Activated B cell treated with CpG ODN at 0.5 μM for 24 hours (primary cell): Measurements from ENCODE around the gene DCDC2. TPM values are rescaled to one million over a fixed set of nuclear protein-coding genes. Genes with fewer than 3 reads are reported as not detected.
"Not testable (repeated sequence)": the region's sequence is repeated elsewhere in the genome, so short reads cannot be mapped to it uniquely, and the experiment has no call there.

Experiments used
- ATAC-seq: fragments of 200-7000 bp; cut with Tn5 transposase; one replicate; pipeline ENCODE4 v1.10.0; 2021; ENCODE audit warnings: low read depth, mild to moderate bottlenecking, moderate library complexity
- CTCF ChIA-PET: fragments of 350-600 bp; sonication (Branson Sonifier 250); formaldehyde crosslinking; loops from one replicate; lab custom pipeline; 2021; ENCODE audit warnings: antibody characterized with exemption; lab: Charles Lee
- POLR2A ChIA-PET: fragments of 350-600 bp; sonication (Branson Sonifier 250); formaldehyde crosslinking; loops from one replicate; lab custom pipeline; 2021; ENCODE audit warnings: antibody characterized with exemption; lab: Charles Lee
- DNase-seq: peaks from one replicate; pipeline ENCODE4 v3.0.0; 2022
- H3K27ac Mint-ChIP-seq: one replicate; pipeline ENCODE4 v1.8.0; 2020; ENCODE audit warnings: mixed read lengths
- H3K27me3 Mint-ChIP-seq: one replicate; pipeline ENCODE4 v1.8.0; 2021; ENCODE audit warnings: mixed read lengths
- H3K36me3 Mint-ChIP-seq: one replicate; pipeline ENCODE4 v1.8.0; 2021; ENCODE audit warnings: low read depth, mixed read lengths
- H3K4me1 Mint-ChIP-seq: one replicate; pipeline ENCODE4 v1.8.0; 2021; ENCODE audit warnings: mixed read lengths
- H3K4me3 Mint-ChIP-seq: one replicate; pipeline ENCODE4 v1.8.0; 2020; ENCODE audit warnings: mild to moderate bottlenecking, mixed read lengths
- H3K9me3 Mint-ChIP-seq: one replicate; pipeline ENCODE4 v1.8.0; 2020; ENCODE audit warnings: mixed read lengths
- CTCF ChIP-seq: fragments of 200-600 bp; IDR thresholded peaks from one replicate; pipeline ENCODE4 v1.8.0; 2022; ENCODE audit warnings: antibody characterized with exemption, mild to moderate bottlenecking
- intact Hi-C: fragments of 100-400 bp; cut with micrococcal nuclease; formaldehyde crosslinking; loops from one replicate; pipeline ENCODE4 v1.15.1; 2024
- total RNA-seq: library from RNA; stranded (reverse); gene quantifications from 2 replicates; pipeline ENCODE4 v1.2.3, GENCODE V29; 2022

The DCDC2 gene
- total RNA-seq, 1 donor from 2014 or later, result not detected

- no peak for TF ChIP-seq CTCF
- DNase-seq (no peak), ATAC-seq (no peak)
- peaks cover 3% of the 10 kb centered on the region for H3K27me3 Mint-ChIP-seq
- H3K9me3 Mint-ChIP-seq, result no peaks in the 10 kb centered on the region
- no peak overlapping the region for H3K4me3 Mint-ChIP-seq
- H3K27ac Mint-ChIP-seq, result no peak overlapping the region
- no peaks in the 10 kb centered on the region for H3K36me3 Mint-ChIP-seq
- ChIA-PET CTCF (no interaction called here), POLR2A (no interaction called here)
- no peaks in the 10 kb centered on the region for H3K4me1 Mint-ChIP-seq
- intact Hi-C loops, result no loop called here
Measured at GRCh38 chr6:24214984-24215383, 142.9 kb downstream of the DCDC2 start.

GRCh38 chr6:24207413-24207812, 150.4 kb downstream of the DCDC2 start:
- no peaks in the 10 kb centered on the region for H3K36me3 Mint-ChIP-seq
- ChIA-PET POLR2A (no interaction called here), CTCF (no interaction called here)
- no peak for TF ChIP-seq CTCF
- ATAC-seq (no peak), DNase-seq (no peak)
- H3K4me1 Mint-ChIP-seq, result no peaks in the 10 kb centered on the region
- no peak overlapping the region for H3K4me3 Mint-ChIP-seq
- H3K9me3 Mint-ChIP-seq, result no peaks in the 10 kb centered on the region
- H3K27ac Mint-ChIP-seq, result no peak overlapping the region
- H3K27me3 Mint-ChIP-seq, result no peaks in the 10 kb centered on the region
- intact Hi-C loops, result no loop called here

GRCh38 chr6:24205020-24205492, 152.8 kb downstream of the DCDC2 start:
- Mint-ChIP-seq H3K4me3 (no peak overlapping the region), H3K9me3 (no peaks in the 10 kb centered on the region), H3K27ac (no peak overlapping the region), H3K4me1 (no peaks in the 10 kb centered on the region), H3K27me3 (peaks cover 4% of the 10 kb centered on the region), H3K36me3 (no peaks in the 10 kb centered on the region)
- no peak for ATAC-seq
- POLR2A ChIA-PET, result no interaction called here
- no peak for DNase-seq
- TF ChIP-seq CTCF, result no peak
- intact Hi-C loops, result no loop called here
- CTCF ChIA-PET, result no interaction called here

- H3K4me3 Mint-ChIP-seq, DNase-seq, POLR2A ChIA-PET, intact Hi-C loops, ATAC-seq, H3K9me3 Mint-ChIP-seq, CTCF ChIA-PET, H3K36me3 Mint-ChIP-seq, H3K27ac Mint-ChIP-seq, H3K27me3 Mint-ChIP-seq, H3K4me1 Mint-ChIP-seq: not testable (repeated sequence)
Measured at GRCh38 chr6:24204113-24204512, 153.7 kb downstream of the DCDC2 start.

- Mint-ChIP-seq H3K4me3 (no peak overlapping the region), H3K27me3 (peaks cover 7% of the 10 kb centered on the region), H3K4me1 (no peaks in the 10 kb centered on the region), H3K36me3 (no peaks in the 10 kb centered on the region), H3K27ac (no peak overlapping the region), H3K9me3 (no peaks in the 10 kb centered on the region)
- TF ChIP-seq CTCF, result no peak
- ChIA-PET POLR2A (no interaction called here), CTCF (no interaction called here)
- DNase-seq, result no peak
- no peak for ATAC-seq
- intact Hi-C loops, result no loop called here
Measured at GRCh38 chr6:24197892-24198291, 160.0 kb downstream of the DCDC2 start.
